Common myeloid progenitor, CD34-positive (primary cell): ENCODE measurements around the gene POLH.
A peak's percentile ranks its signal among the peaks of the same experiment; 100 is the strongest.
"Not testable (repeated sequence)": the region's sequence is repeated elsewhere in the genome, so short reads cannot be mapped to it uniquely, and the experiment has no call there.

Experiments
- CTCF ChIA-PET: fragments of 350-600 bp; sonication (Branson Sonifier 250); formaldehyde crosslinking; loops from one replicate; lab custom pipeline; 2021; ENCODE audit warnings: antibody characterized with exemption; lab: Charles Lee
- POLR2A ChIA-PET: fragments of 350-600 bp; sonication (Branson Sonifier 250); formaldehyde crosslinking; loops from one replicate; lab custom pipeline; 2021; ENCODE audit warnings: antibody characterized with exemption; lab: Charles Lee
- DNase-seq, 3 donors: peaks; one replicate each; pipeline versions ENCODE4 v3.0.0 to v3.0.0-alpha.2; 2013
- H3K27ac ChIP-seq, 2 experiments: 1 replicate in 1 of 2; 2 replicates in 1 of 2; pipeline ENCODE4 v1.7.0; 2013; ENCODE audit warnings: inconsistent platforms in 2 of 2, low read length in 2 of 2, mild to moderate bottlenecking in 2 of 2, low read depth in 1 of 2, moderate library complexity in 1 of 2; ENCODE audit not compliant: severe bottlenecking in 2 of 2, insufficient read depth in 1 of 2, poor library complexity in 1 of 2
- H3K27me3 ChIP-seq, 5 experiments: replicated peaks in 2 of 5; 1 replicate in 3 of 5; 2 replicates in 2 of 5; pipeline versions ENCODE4 v1.6.1 to v1.7.0; 2013; ENCODE audit warnings: low read length in 4 of 5, mild to moderate bottlenecking in 2 of 5, moderate library complexity in 2 of 5, inconsistent platforms in 1 of 5; ENCODE audit not compliant: insufficient read depth in 5 of 5, control insufficient read depth in 4 of 5
- H3K36me3 ChIP-seq, 4 experiments: 1 replicate in 2 of 4; 2 replicates in 2 of 4; pipeline versions ENCODE4 v1.6.1 to v1.7.0; 2013; ENCODE audit warnings: low read length in 3 of 4, control low read depth in 1 of 4, mild to moderate bottlenecking in 1 of 4; ENCODE audit not compliant: control insufficient read depth in 4 of 4, insufficient read depth in 4 of 4
- H3K4me1 ChIP-seq, 4 experiments: 1 replicate in 3 of 4; 2 replicates in 1 of 4; pipeline versions ENCODE4 v1.6.1 to v1.7.1; 2013; ENCODE audit warnings: low read length in 3 of 4, mild to moderate bottlenecking in 3 of 4, control low read depth in 1 of 4, inconsistent platforms in 1 of 4, moderate library complexity in 1 of 4; ENCODE audit not compliant: control insufficient read depth in 4 of 4, insufficient read depth in 4 of 4; ENCODE audit errors: control extremely low read depth in 1 of 4
- H3K4me3 ChIP-seq, 7 experiments: 1 replicate in 4 of 7; 2 replicates in 3 of 7; pipeline versions ENCODE4 v1.5.1 to v1.7.0; 2013; ENCODE audit warnings: mild to moderate bottlenecking in 7 of 7, low read length in 6 of 7, moderate library complexity in 6 of 7, inconsistent platforms in 2 of 7, low read depth in 2 of 7, control low read depth in 1 of 7; ENCODE audit not compliant: insufficient read depth in 4 of 7, control insufficient read depth in 1 of 7; ENCODE audit errors: extremely low read depth in 1 of 7
- H3K9me3 ChIP-seq, 5 experiments: 1 replicate in 4 of 5; 2 replicates in 1 of 5; pipeline versions ENCODE4 v1.6.1 to v1.7.1; 2013; ENCODE audit warnings: low read length in 4 of 5, mild to moderate bottlenecking in 2 of 5, inconsistent platforms in 1 of 5, low read depth in 1 of 5, moderate library complexity in 1 of 5; ENCODE audit not compliant: control insufficient read depth in 4 of 5, insufficient read depth in 2 of 5; ENCODE audit errors: control extremely low read depth in 1 of 5
- WGBS: methylation state at CpG from one replicate; pipeline ENCODE4 v1.1.5; 2013; ENCODE audit not compliant: insufficient coverage; 5-methylcytosine and 5-hydroxymethylcytosine counted together

The POLH gene

GRCh38 chr6:43639984-43640800 lies 64.2 kb downstream of the POLH start:
- Histone ChIP-seq H3K9me3 (no peaks in the 10 kb centered on the region), H3K27ac (peak overlapping the region in 1 of 2 experiments; percentile 45), H3K36me3 (peaks cover 0 to 35% (median 23%) of the 10 kb centered on the region in 4 experiments), H3K4me3 (no peak overlapping the region), H3K27me3 (no peaks in the 10 kb centered on the region), H3K4me1 (peaks cover 8 to 38% (median 28%) of the 10 kb centered on the region in 4 experiments)
- ChIA-PET CTCF (interaction anchor here (0.9 to 1.6 kb wide), 2 partner anchors 14 to 22 kb away, joined by 3 to 5 read pairs; no protein-coding TSS in a partner anchor), POLR2A (interaction anchor here (1.0 kb wide), 1 partner anchor 11 kb away, joined by 3 read pairs; no protein-coding TSS in a partner anchor)
- DNase-seq = peak in 2 of 3 donors; percentile 63 to 69
- WGBS = 93% methylated on average over 20 of the region's 21 CpGs

- no peak within 1 kb of the TSS for H3K27ac ChIP-seq
- peak in 2 of 3 donors; percentile 71 to 76 for DNase-seq
- H3K4me3 ChIP-seq = peak within 1 kb of the TSS in 6 of 7 experiments; percentile 32 to 87 (median 74)
- no peaks in the 10 kb centered on the region for H3K9me3 ChIP-seq
- whole genome bisulfite sequencing = 1% methylated on average over 45 of the region's 52 CpGs
- H3K4me1 ChIP-seq = peaks cover 0 to 18% (median 11%) of the 10 kb centered on the region in 4 experiments
- H3K36me3 ChIP-seq = peaks cover 0 to 23% (median 11%) of the 10 kb centered on the region in 4 experiments
- no peaks in the 10 kb centered on the region for H3K27me3 ChIP-seq
- ChIA-PET CTCF (interaction anchor here (1.0 to 3.5 kb wide), 4 partner anchors 15 to 45 kb away, joined by 3 to 21 read pairs (median 6); partner anchors contain the start of gene GTPBP2), POLR2A (no interaction called here)
Observed at GRCh38 chr6:43644940-43645612, 69.1 kb downstream of the POLH start, which contains the start of gene RSPH9. RSPH9 (plus strand) TSS chr6:43645036; CDS start chr6:43645099, 63 bp downstream.

GRCh38 chr6:43645613-43645964 lies 69.6 kb downstream of the POLH start:
- whole genome bisulfite sequencing = 9% methylated on average over 9 of the region's 9 CpGs
- peak overlapping the region in 6 of 7 experiments; percentile 32 to 87 (median 64) for H3K4me3 ChIP-seq
- no peaks in the 10 kb centered on the region for H3K9me3 ChIP-seq
- no peaks in the 10 kb centered on the region for H3K27me3 ChIP-seq
- no peak for DNase-seq
- ChIA-PET CTCF (interaction anchor here (1.1 to 3.5 kb wide), 3 partner anchors 15 to 30 kb away, joined by 3 to 21 read pairs (median 9); partner anchors contain the start of gene GTPBP2), POLR2A (no interaction called here)
- peaks cover 0 to 13% (median 5%) of the 10 kb centered on the region in 4 experiments for H3K4me1 ChIP-seq
- H3K36me3 ChIP-seq = peaks cover 0 to 17% (median 9%) of the 10 kb centered on the region in 4 experiments
- H3K27ac ChIP-seq = no peak overlapping the region

- POLR2A ChIA-PET = no interaction called here
- CTCF ChIA-PET = interaction anchor here (0.8 to 1.9 kb wide), 4 partner anchors 11 to 71 kb away, joined by 3 to 4 read pairs (median 4); no protein-coding TSS in a partner anchor
- WGBS = 100% methylated on average over 1 of the region's 3 CpGs
Observed at GRCh38 chr6:43647613-43648012, 71.6 kb downstream of the POLH start.

GRCh38 chr6:43648248-43648647 lies 72.3 kb downstream of the POLH start:
- 100% methylated on average over 1 of the region's 2 CpGs for WGBS
- ChIA-PET POLR2A (no interaction called here), CTCF (interaction anchor here (0.9 to 1.9 kb wide), 3 partner anchors 11 to 71 kb away, joined by 3 to 4 read pairs (median 4); no protein-coding TSS in a partner anchor)
- no peaks in the 10 kb centered on the region for H3K36me3 ChIP-seq
- DNase-seq = no peak
- H3K4me1 ChIP-seq = peaks cover 0 to 11% (median 4%) of the 10 kb centered on the region in 4 experiments
- peaks cover 0 to 2% (median 0%) of the 10 kb centered on the region in 5 experiments for H3K27me3 ChIP-seq
- H3K4me3 ChIP-seq = no peak overlapping the region
- H3K27ac ChIP-seq = no peak overlapping the region
- no peaks in the 10 kb centered on the region for H3K9me3 ChIP-seq

More at GRCh38 chr6:43647613-43648012, 71.6 kb downstream of the POLH start:
- no peaks in the 10 kb centered on the region for H3K9me3 ChIP-seq
- H3K27ac ChIP-seq = no peak overlapping the region
- peaks cover 0 to 2% (median 0%) of the 10 kb centered on the region in 5 experiments for H3K27me3 ChIP-seq
- no peak for DNase-seq
- peaks cover 0 to 3% (median under 1%) of the 10 kb centered on the region in 4 experiments for H3K36me3 ChIP-seq
- no peak overlapping the region for H3K4me3 ChIP-seq
- peaks cover 0 to 11% (median 4%) of the 10 kb centered on the region in 4 experiments for H3K4me1 ChIP-seq

- H3K4me1 ChIP-seq, H3K27me3 ChIP-seq, H3K27ac ChIP-seq, H3K36me3 ChIP-seq, H3K9me3 ChIP-seq, DNase-seq, POLR2A ChIA-PET, H3K4me3 ChIP-seq: not testable (repeated sequence)
- WGBS = 92% methylated on average over 1 of the region's 2 CpGs
- CTCF ChIA-PET = interaction anchor here (1.1 to 2.3 kb wide), 2 partner anchors 13 kb away, joined by 3 to 5 read pairs; no protein-coding TSS in a partner anchor
Observed at GRCh38 chr6:43652822-43653221, 76.8 kb downstream of the POLH start.
